Spleen (tissue), 7 donors: ENCODE measurements around the gene FAIM2.

ENCODE experiments used
- CTCF ChIP-seq, 11 experiments: fragments of 200-600 bp in 7 of 11; fragments of 450-650 bp in 4 of 11; sonication (generic) in 4 of 11; IDR thresholded peaks in 8 of 11; conservative IDR thresholded peaks in 3 of 11; 1 replicate in 7 of 11; 2 replicates in 4 of 11; pipeline versions ENCODE4 v1.4.0 to v1.8.0; 2016 to 2021; ENCODE audit warnings: antibody characterized with exemption in 11 of 11, inconsistent platforms in 4 of 11, mild to moderate bottlenecking in 1 of 11
- POLR2A ChIP-seq, 3 donors: fragments of 450-650 bp; IDR thresholded peaks; one replicate each; pipeline ENCODE4 v1.5.1; 2017; ENCODE audit warnings: antibody characterized with exemption in 3 of 3, mild to moderate bottlenecking in 1 of 3
- POLR2AphosphoS5 ChIP-seq, 3 donors: sonication (generic); formaldehyde crosslinking; IDR thresholded peaks; one replicate each; pipeline ENCODE4 v1.5.1; 2017; ENCODE audit warnings: antibody characterized with exemption in 3 of 3
- donor health status: DM: no; HTN: no; CAD: no; lungs with moderate emphysema.
- donor health status: DM: no; HTN: no; CAD: no.
- donor health status: DM: no; HTN: no; CAD: no.

GRCh38 chr12:49946086-49946485 lies 42.4 kb upstream of the FAIM2 start:
- TF ChIP-seq CTCF (IDR thresholded peaks at IDR 0.05 in 8 of 11, conservative IDR thresholded peaks at IDR 0.05 in 3 of 11) (no peak), POLR2AphosphoS5 (IDR thresholded peaks at IDR 0.05) (no peak), POLR2A (IDR thresholded peaks at IDR 0.05) (no peak)
